ENCODE data around the gene PPL.

PPL gene

DNA sequence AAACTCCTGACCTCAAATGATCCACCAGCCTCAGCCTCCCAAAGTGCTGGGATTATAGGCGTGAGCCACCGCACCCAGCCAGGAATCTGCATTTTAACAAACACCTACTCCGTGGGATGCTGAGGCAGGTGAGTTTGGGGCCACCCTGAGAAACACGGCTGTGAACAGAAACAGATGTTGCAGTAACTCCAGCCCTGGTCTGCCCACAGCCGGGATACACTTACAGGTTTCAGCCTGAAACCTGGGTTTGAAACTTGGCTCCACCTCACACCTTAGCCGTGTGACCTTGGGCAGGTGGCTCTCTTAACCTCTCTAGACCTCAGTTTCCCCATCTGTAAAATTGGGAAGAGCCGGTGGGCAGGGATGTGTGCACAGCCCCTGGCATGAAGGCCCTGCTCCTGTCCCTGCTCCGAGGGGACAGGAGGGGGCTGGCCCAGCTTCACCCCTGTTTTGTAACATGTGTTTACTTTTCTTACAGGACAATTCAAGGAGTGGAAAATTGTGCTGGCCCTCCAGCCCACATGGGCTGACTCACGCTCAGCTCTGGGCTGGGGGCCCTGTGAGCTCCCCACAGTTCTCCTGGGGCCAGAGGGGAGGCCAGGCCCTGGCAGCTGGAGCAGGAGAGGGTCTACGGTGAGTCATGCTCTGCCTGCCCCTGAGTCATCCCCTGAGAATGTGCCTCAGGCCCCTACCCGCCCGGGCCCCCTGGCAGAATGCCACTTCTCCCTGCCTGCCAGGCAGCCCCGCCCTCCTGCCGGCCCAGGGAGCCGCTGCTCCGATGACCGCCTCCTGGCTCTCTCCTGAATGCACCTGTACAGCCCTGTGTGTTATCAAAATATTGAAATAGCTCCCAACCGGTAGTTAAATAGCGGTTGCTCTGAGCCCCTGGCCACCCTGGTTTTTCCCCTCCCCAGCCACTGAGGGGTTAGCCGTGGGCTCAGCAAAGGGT, 7.7 kb upstream of the PPL start:
- peaks cover 11 to 17% of the 10 kb centered on the region in 2 donors for H3K4me1 ChIP-seq (ENCODE audit: control insufficient read depth in 2 of 2, insufficient read depth in 2 of 2, low read length in 2 of 2)
- H3K27ac ChIP-seq (ENCODE audit: low read depth in 2 of 2, low read length in 2 of 2), result peak overlapping the region in 1 of 2 donors; percentile 52
- H3K4me3 ChIP-seq (ENCODE audit: low read length in 2 of 2), result no peak overlapping the region
- H3K9me3 ChIP-seq (ENCODE audit: control insufficient read depth in 2 of 2, low read length in 2 of 2), result no peaks in the 10 kb centered on the region
- no peaks in the 10 kb centered on the region for H3K36me3 ChIP-seq (ENCODE audit: control insufficient read depth in 2 of 2, insufficient read depth in 2 of 2, low read length in 2 of 2)
- no peak overlapping the region for H3K9ac ChIP-seq (ENCODE audit: low read depth in 1 of 2, low read length in 2 of 2)
- no peaks in the 10 kb centered on the region for H3K27me3 ChIP-seq (ENCODE audit: control insufficient read depth in 2 of 2, insufficient read depth in 2 of 2, low read length in 2 of 2)

DNA sequence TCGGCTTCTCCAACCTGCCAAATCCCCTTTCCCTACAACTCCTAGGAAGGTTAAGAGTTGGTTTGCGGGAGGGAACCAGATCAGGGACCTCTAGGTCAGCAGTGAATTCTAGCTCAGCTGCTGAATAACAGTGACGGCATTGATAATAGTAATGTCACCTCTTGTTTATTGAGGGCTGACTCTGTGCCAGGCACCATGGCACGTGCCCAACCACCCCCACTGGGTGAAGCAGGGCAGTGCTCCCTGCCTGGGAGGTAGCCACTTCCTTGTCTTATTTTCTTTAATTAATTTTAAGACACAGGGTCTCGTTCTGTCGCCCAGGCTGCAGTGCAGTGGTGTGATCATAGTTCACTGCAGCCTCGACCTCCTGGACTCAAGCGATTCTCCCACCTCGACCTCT, 5.5 kb upstream of the PPL start:
- H3K27ac ChIP-seq (ENCODE audit: low read depth in 2 of 2, low read length in 2 of 2), result peak overlapping the region in 1 of 2 donors; percentile 61
- no peaks in the 10 kb centered on the region for H3K36me3 ChIP-seq (ENCODE audit: control insufficient read depth in 2 of 2, insufficient read depth in 2 of 2, low read length in 2 of 2)
- H3K9ac ChIP-seq (ENCODE audit: low read depth in 1 of 2, low read length in 2 of 2), result no peak overlapping the region
- H3K9me3 ChIP-seq (ENCODE audit: control insufficient read depth in 2 of 2, low read length in 2 of 2), result no peaks in the 10 kb centered on the region
- H3K4me1 ChIP-seq (ENCODE audit: control insufficient read depth in 2 of 2, insufficient read depth in 2 of 2, low read length in 2 of 2), result peaks cover 13 to 21% of the 10 kb centered on the region in 2 donors
- no peaks in the 10 kb centered on the region for H3K27me3 ChIP-seq (ENCODE audit: control insufficient read depth in 2 of 2, insufficient read depth in 2 of 2, low read length in 2 of 2)
- no peak overlapping the region for H3K4me3 ChIP-seq (ENCODE audit: low read length in 2 of 2)

DNA sequence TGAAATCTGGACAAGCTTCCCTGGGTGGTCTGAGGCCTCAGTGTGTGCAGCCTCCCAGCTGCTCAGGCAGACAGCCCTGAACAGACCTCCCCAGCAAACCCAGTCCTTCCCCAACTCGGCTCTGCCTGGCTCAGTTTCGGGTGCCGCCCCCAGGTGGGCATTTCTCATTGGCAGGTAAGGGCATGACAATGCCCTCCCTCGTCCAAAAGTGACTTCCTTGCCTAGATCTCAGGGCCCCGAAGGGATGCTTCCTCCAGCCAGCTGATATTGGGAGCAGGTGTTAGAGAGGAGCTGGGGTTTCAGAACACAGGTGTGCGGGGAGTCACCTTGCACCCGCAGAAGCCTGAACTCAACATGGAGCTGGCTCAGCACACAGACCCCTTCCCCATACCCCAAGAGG, 3.8 kb upstream of the PPL start:
- Histone ChIP-seq H3K36me3 (ENCODE audit: control insufficient read depth in 2 of 2, insufficient read depth in 2 of 2, low read length in 2 of 2) (no peaks in the 10 kb centered on the region), H3K4me3 (ENCODE audit: low read length in 2 of 2) (no peak overlapping the region), H3K27me3 (ENCODE audit: control insufficient read depth in 2 of 2, insufficient read depth in 2 of 2, low read length in 2 of 2) (no peaks in the 10 kb centered on the region), H3K4me1 (ENCODE audit: control insufficient read depth in 2 of 2, insufficient read depth in 2 of 2, low read length in 2 of 2) (peaks cover 11 to 27% of the 10 kb centered on the region in 2 donors), H3K9me3 (ENCODE audit: control insufficient read depth in 2 of 2, low read length in 2 of 2) (no peaks in the 10 kb centered on the region), H3K27ac (ENCODE audit: low read depth in 2 of 2, low read length in 2 of 2) (no peak overlapping the region), H3K9ac (ENCODE audit: low read depth in 1 of 2, low read length in 2 of 2) (no peak overlapping the region)

DNA sequence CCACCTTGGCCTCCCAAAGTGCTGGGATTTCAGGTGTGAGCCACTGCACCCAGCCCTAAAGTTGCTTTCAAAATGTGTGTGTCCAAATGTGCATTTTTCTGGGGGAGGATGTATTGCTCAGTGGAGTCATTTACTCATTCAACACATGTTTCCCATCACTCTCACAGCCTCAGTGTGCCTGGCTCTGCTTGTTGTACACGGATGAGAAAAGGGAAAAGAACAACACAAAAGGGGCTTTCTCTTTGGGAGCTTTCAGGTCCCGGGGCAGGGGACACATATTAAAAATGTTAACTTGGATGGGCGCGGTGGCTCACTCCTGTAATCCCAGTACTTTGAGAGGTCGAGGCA, 1.7 kb upstream of the PPL start:
- no peak overlapping the region for H3K27ac ChIP-seq (ENCODE audit: low read depth in 2 of 2, low read length in 2 of 2)
- no peaks in the 10 kb centered on the region for H3K9me3 ChIP-seq (ENCODE audit: control insufficient read depth in 2 of 2, low read length in 2 of 2)
- no peaks in the 10 kb centered on the region for H3K27me3 ChIP-seq (ENCODE audit: control insufficient read depth in 2 of 2, insufficient read depth in 2 of 2, low read length in 2 of 2)
- H3K9ac ChIP-seq (ENCODE audit: low read depth in 1 of 2, low read length in 2 of 2), result no peak overlapping the region
- no peaks in the 10 kb centered on the region for H3K36me3 ChIP-seq (ENCODE audit: control insufficient read depth in 2 of 2, insufficient read depth in 2 of 2, low read length in 2 of 2)
- H3K4me1 ChIP-seq (ENCODE audit: control insufficient read depth in 2 of 2, insufficient read depth in 2 of 2, low read length in 2 of 2), result peaks cover 4 to 15% of the 10 kb centered on the region in 2 donors
- no peak overlapping the region for H3K4me3 ChIP-seq (ENCODE audit: low read length in 2 of 2)

DNA sequence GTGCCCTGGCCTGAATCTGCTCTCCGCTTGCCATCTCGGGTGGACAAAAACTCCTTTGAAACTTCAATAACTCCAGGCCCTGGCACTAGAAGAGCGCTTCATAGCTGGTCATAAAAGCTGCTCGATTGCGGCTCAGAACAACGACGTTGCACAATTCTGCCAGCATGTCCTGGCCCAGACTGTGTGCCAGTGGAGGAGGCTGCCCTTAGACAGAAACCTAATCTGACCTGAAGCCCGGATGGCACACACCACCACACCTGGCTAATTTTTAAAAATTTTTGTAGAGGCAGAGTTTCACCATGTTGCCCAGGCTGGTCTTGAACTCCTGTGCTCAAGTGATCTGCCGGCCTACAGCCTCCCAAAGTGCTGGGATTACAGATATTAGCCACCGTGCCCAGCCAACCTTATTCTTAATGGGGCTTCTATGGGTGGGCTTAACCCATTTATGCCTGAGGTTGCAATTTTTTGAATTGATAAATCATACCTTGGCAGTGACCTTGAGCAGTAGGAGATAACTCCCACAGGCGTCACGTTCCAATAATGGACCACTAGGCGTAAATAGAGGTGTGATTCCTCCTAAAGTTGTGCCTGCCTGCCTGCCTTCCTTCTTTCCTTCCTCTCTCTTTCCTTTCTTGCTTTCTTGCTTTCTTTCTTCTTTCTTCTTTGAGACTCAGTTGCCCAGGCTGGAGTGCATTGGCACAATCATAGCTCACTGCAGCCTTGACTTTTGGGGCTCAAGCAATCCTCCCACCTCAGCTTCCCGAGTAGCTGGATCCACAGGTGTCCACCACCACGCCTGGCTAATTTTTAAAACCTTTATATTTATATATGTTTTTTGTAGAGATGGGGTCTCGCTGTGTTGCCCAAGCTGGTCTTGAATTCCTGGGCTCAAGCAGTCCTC, 1.1 kb upstream of the PPL start:
- peak overlapping the region; percentile 48 to 65 for H3K9ac ChIP-seq (ENCODE audit: low read depth in 1 of 2, low read length in 2 of 2)
- H3K27me3 ChIP-seq (ENCODE audit: control insufficient read depth in 2 of 2, insufficient read depth in 2 of 2, low read length in 2 of 2), result no peaks in the 10 kb centered on the region

DNA sequence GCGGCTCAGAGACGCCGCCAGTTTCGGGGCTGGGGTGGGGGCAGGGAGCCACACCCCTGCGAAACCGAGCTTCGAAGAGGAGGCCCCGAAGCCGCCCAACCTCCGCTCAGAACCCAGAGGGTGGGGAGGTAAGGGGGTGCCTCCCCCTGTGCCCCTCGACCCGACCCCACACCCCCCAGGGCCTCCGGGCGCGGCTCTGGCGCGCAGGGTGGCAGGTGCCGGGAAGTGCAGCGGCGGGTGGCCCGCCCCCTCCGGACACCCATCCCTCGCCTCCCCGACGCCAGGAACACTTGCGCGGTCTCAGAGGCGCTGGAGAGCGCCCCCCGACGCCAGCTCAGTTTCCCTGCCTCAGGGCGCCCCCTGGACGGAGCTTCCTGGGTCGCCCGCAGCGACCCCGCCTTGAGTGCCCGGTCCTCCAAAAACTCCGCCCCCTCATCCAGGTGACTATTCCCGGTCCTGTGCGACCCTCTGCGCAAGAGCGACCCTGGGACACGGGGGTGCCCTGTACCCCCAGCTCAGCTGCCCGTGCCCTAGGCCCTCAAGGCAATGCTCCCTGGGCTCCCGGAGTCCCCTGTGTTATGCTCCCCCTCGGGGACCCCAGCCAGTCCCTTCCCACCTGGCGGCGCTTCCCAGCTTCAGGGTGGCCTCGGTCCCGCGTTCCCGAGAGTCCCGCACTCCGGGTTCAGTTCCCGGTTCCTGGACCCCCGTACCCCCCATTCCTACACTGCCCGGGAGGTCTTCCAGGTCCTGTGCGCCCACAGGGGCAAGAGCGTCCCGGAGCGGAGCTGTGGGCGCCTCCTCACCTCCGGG, 562 bp downstream of the PPL start:
- peak overlapping the region; percentile 77 for H3K27ac ChIP-seq (ENCODE audit: low read depth in 2 of 2, low read length in 2 of 2)
- H3K9me3 ChIP-seq (ENCODE audit: control insufficient read depth in 2 of 2, low read length in 2 of 2), result no peaks in the 10 kb centered on the region
- H3K27me3 ChIP-seq (ENCODE audit: control insufficient read depth in 2 of 2, insufficient read depth in 2 of 2, low read length in 2 of 2), result no peaks in the 10 kb centered on the region
- no peaks in the 10 kb centered on the region for H3K36me3 ChIP-seq (ENCODE audit: control insufficient read depth in 2 of 2, insufficient read depth in 2 of 2, low read length in 2 of 2)
- H3K9ac ChIP-seq (ENCODE audit: low read depth in 1 of 2, low read length in 2 of 2), result peak overlapping the region; percentile 63 to 65
- peaks cover 4 to 13% of the 10 kb centered on the region in 2 donors for H3K4me1 ChIP-seq (ENCODE audit: control insufficient read depth in 2 of 2, insufficient read depth in 2 of 2, low read length in 2 of 2)
- peak overlapping the region; percentile 69 to 78 for H3K4me3 ChIP-seq (ENCODE audit: low read length in 2 of 2)

More for the DNA sequence above, 1.1 kb upstream of the PPL start:
- peak overlapping the region; percentile 76 to 90 for H3K27ac ChIP-seq (ENCODE audit: low read depth in 2 of 2, low read length in 2 of 2)
- H3K9me3 ChIP-seq (ENCODE audit: control insufficient read depth in 2 of 2, low read length in 2 of 2), result no peaks in the 10 kb centered on the region
- H3K4me1 ChIP-seq (ENCODE audit: control insufficient read depth in 2 of 2, insufficient read depth in 2 of 2, low read length in 2 of 2), result peaks cover 4 to 13% of the 10 kb centered on the region in 2 donors
- peak overlapping the region; percentile 25 to 59 for H3K4me3 ChIP-seq (ENCODE audit: low read length in 2 of 2)
- H3K36me3 ChIP-seq (ENCODE audit: control insufficient read depth in 2 of 2, insufficient read depth in 2 of 2, low read length in 2 of 2), result no peaks in the 10 kb centered on the region

DNA sequence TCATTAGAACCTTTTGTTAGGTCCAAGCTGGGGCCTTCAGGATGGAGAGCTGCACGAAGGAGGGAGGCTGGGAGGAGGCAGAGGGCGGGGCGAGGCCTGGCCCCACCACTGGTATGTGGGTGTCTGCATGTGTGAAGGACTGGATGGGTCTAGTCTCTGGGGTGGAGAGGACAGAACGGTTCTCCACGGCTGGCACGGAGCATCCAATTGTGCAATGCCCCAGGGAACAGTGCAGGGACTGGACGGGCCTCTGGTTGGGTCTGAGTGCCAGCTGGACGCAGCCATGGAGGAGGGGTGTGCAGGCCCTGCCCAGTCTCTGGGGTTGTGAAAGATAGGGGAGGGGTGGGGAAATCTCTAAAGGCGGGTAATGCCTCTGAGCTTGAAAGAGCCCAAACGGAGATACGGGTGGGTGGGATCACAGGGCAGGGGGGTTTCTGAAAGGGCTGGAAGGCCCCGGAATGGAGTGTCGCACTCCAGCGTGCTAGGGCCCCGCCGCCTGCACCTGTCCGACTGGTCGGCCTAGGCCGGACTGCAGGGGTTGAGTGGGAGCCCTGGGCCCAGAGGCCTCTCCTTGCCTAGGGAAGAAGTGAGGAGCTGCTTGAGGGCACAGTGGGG, 1.6 kb downstream of the PPL start:
- Histone ChIP-seq H3K4me3 (ENCODE audit: low read length in 2 of 2) (no peak overlapping the region), H3K27ac (ENCODE audit: low read depth in 2 of 2, low read length in 2 of 2) (no peak overlapping the region), H3K27me3 (ENCODE audit: control insufficient read depth in 2 of 2, insufficient read depth in 2 of 2, low read length in 2 of 2) (no peaks in the 10 kb centered on the region), H3K9ac (ENCODE audit: low read depth in 1 of 2, low read length in 2 of 2) (no peak overlapping the region), H3K36me3 (ENCODE audit: control insufficient read depth in 2 of 2, insufficient read depth in 2 of 2, low read length in 2 of 2) (no peaks in the 10 kb centered on the region), H3K9me3 (ENCODE audit: control insufficient read depth in 2 of 2, low read length in 2 of 2) (no peaks in the 10 kb centered on the region), H3K4me1 (ENCODE audit: control insufficient read depth in 2 of 2, insufficient read depth in 2 of 2, low read length in 2 of 2) (peaks cover 4 to 13% of the 10 kb centered on the region in 2 donors)

DNA sequence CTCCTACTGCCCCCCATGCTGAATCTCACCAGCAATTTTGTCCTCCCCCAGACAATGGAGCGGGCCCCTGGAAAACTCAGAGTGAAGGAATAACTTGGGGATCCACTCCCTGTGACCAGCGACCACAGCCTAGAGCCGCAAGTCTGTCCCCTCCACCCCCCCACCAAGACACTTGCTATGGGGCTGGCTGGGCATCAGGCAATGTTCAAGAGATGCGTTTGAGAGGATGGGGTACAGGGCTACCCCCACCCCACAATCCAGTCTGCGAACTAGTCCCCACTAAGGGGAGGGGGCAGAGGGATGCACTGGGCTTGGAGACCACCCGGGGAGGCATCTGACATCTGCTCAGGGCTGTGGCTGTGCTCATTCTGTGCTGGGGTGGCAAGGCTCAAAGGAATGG, 2.4 kb downstream of the PPL start:
- no peak overlapping the region for H3K27ac ChIP-seq (ENCODE audit: low read depth in 2 of 2, low read length in 2 of 2)
- H3K4me3 ChIP-seq (ENCODE audit: low read length in 2 of 2), result no peak overlapping the region

DNA sequence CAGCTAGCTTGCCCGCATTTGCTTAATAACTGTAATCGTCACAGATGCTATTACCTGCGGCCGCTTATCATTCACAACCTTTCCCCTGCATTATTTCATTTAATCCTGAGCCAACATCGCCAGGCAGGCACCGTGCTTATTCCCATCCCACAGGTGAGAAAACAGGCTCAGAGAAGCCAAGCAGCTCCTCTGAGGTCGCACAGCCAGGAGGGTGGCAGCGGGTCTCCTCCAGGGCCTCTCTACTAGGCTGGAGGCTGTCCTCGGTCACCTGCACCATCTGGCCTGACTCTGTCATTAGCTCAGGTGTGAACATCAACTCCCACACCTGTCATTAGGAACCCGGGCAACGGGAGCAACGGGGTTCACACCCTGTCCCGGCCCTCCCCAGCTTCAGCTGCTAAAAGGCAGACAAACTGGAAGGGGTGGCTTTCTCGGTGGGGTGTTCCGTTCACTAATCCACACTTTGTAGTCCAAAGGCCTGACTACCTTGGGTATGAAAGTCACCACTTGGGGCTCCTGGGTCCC, 3.0 kb downstream of the PPL start:
- Histone ChIP-seq H3K4me3 (ENCODE audit: low read length in 2 of 2) (no peak overlapping the region), H3K9ac (ENCODE audit: low read depth in 1 of 2, low read length in 2 of 2) (no peak overlapping the region), H3K27ac (ENCODE audit: low read depth in 2 of 2, low read length in 2 of 2) (no peak overlapping the region), H3K36me3 (ENCODE audit: control insufficient read depth in 2 of 2, insufficient read depth in 2 of 2, low read length in 2 of 2) (no peaks in the 10 kb centered on the region), H3K27me3 (ENCODE audit: control insufficient read depth in 2 of 2, insufficient read depth in 2 of 2, low read length in 2 of 2) (no peaks in the 10 kb centered on the region), H3K4me1 (ENCODE audit: control insufficient read depth in 2 of 2, insufficient read depth in 2 of 2, low read length in 2 of 2) (peaks cover 4 to 13% of the 10 kb centered on the region in 2 donors), H3K9me3 (ENCODE audit: control insufficient read depth in 2 of 2, low read length in 2 of 2) (no peaks in the 10 kb centered on the region)

More for the DNA sequence above, 2.4 kb downstream of the PPL start:
- Histone ChIP-seq H3K9me3 (ENCODE audit: control insufficient read depth in 2 of 2, low read length in 2 of 2) (no peaks in the 10 kb centered on the region), H3K9ac (ENCODE audit: low read depth in 1 of 2, low read length in 2 of 2) (no peak overlapping the region), H3K36me3 (ENCODE audit: control insufficient read depth in 2 of 2, insufficient read depth in 2 of 2, low read length in 2 of 2) (no peaks in the 10 kb centered on the region), H3K4me1 (ENCODE audit: control insufficient read depth in 2 of 2, insufficient read depth in 2 of 2, low read length in 2 of 2) (peaks cover 4 to 13% of the 10 kb centered on the region in 2 donors), H3K27me3 (ENCODE audit: control insufficient read depth in 2 of 2, insufficient read depth in 2 of 2, low read length in 2 of 2) (no peaks in the 10 kb centered on the region)

Measured in mucosa of rectum (tissue), 2 donors.